GM15510 (cell line): ENCODE results near the gene NEU4.

Experiments used
- POLR2A ChIP-seq: IDR thresholded peaks from 3 replicates; pipeline ENCODE4 v1.6.1; 2011; ENCODE audit warnings: borderline replicate concordance; ENCODE audit not compliant: insufficient read length; ENCODE audit errors: extremely low read depth

NEU4 gene

DNA sequence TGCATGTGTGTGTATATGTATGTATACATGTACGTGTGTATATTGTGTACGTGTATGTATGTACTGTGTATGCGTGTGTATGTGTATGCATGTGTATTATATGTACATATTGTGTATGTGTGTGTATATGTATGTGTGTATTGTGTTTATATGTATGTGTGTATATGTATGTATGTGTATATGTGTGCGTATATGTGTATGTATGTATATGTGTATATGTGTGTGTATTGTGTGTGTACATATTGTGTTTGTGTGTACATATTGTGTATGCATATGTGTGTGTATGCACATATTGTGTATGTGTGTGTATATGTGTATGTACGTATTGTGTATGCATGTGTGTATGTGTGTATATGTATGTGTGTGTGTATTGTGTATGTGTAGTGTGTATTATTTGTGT, 15.6 kb upstream of the NEU4 start:
- no peak for TF ChIP-seq POLR2A

- TF ChIP-seq POLR2A: no peak
Observed at GRCh38 chr2:241794250-241794823, 14.7 kb upstream of the NEU4 start.

GRCh38 chr2:241795021-241795999, 13.7 kb upstream of the NEU4 start:
- TF ChIP-seq POLR2A: no peak

- no peak for TF ChIP-seq POLR2A
Observed at GRCh38 chr2:241796209-241796608, 12.8 kb upstream of the NEU4 start.

DNA sequence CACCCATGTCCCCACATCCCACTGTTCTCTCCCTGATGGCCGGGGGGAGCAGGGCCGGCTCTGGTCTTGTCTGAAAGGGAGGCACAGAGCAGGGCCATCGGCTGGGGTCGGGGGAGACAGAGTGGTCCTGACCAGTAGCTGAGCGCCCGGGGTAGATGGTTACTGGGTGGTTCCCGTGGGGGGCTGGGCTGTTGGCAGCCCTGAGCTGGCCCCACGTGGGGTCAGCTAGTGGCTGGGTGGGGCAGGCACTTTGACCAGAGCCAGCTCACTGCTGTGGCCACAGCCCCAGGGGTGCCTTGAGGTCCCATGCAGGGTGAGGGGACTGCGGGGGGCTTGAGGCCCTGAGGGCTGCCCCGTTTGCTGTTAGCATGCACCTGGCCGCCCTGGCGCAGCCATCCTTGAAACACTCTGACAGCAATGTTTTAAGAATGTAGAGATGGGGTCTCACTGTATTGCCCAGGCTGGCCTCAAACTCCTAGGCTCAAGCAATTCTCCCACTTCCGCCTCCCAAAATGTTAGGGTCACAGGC, 12.3 kb upstream of the NEU4 start:
- no peak for TF ChIP-seq POLR2A

DNA sequence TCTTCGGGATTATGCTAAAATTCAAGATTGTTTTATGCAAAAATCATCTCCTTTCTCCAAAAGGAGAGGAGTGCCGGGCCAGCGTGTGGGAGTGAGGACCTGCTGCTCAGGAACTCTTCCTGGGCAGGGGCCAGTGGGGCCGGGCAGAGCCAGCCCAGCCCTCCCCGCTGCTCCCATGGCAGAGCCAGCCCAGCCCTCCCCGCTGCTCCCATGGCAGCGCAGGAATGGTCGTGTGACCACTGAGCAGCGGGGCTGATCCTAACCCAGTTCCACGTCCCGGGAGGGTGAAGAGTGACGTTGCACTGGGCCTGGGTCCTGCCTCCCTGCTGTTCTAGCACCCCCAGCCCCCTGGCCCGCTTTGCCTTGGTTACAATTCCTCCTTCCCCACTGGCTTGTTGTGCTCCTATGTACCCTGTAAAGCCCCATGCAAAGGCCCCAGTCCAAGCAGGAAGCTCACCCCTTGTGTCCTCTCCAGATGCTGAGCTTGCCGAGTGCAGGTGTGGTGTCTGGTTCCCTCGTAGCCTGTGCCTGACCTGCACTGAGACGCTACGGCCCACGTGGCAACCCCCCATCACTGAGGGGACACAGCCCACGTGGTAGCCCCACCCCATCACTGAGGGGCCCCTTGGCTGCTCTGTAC, 11.4 kb upstream of the NEU4 start:
- TF ChIP-seq POLR2A: no peak

DNA sequence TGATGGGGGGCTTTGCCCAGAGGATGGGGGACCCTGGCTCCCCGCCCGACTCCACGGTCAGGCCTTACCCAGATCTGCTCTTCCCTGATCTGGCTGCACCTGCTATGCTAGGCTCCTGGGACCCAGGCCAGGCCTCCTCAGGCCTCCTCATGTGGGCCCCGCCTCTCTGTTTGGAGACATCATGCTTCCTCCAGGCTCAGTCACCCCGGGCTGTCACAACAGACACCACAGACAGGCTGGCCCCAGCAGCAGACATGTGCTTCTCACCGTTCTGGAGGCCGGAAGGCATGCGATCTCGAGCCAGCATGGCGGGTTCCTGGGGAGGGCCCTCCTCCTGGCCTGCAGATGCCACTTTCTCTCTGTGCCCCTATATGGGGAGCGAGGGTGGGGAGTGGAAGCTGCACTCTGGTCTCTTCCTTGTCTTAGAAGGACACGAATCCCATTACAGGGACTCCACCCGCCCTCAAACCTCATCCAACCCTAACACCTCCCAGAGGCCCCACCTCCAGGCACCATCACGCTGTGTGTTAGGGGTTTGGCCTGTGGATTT, 10.8 kb upstream of the NEU4 start:
- TF ChIP-seq POLR2A: no peak

DNA sequence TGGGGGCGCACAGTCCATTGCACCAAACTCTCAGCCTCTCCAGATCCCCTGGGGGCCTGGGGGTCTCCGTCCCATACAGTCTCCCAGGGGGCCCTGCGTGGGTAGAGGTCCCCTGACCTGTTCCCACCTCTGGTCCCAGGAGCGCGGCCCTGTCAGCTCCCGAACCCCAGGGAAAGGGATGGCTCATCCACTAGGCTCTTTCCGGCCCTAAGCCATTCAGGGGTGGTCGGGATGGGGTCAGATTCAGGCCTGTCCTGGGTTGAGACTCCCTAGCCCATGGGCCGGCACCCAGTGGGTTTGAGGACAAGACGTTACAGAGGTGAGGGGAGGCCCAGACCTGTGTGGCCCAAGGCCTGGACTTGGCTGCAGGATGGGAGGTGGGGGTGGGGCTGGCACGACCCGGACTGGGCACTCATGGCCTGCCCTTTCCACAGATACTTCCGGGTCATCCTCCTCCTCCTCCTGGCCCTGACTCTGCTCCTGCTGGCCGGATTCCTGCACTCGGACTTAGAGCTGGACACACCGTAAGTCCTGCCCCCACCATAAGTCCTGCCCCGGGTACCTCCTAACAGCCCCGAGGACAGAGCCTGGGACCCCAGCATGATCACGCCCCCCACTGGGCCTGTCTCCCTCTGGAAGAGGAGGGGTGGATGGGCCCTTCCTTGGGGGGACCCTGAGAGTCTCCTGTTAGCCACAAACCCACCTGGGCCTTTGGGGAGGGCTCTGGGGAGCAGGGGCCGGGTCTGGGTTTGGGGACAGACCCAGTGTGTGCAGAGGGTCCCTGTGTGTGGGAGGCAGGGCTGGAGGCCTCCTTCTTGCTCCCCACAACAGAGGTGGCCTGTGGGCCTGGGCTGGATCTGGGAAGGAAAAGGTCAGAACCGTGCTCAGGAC, 10.1 kb upstream of the NEU4 start:
- no peak for TF ChIP-seq POLR2A

- no peak for TF ChIP-seq POLR2A
Observed at GRCh38 chr2:241799522-241800197, 9.3 kb upstream of the NEU4 start.

DNA sequence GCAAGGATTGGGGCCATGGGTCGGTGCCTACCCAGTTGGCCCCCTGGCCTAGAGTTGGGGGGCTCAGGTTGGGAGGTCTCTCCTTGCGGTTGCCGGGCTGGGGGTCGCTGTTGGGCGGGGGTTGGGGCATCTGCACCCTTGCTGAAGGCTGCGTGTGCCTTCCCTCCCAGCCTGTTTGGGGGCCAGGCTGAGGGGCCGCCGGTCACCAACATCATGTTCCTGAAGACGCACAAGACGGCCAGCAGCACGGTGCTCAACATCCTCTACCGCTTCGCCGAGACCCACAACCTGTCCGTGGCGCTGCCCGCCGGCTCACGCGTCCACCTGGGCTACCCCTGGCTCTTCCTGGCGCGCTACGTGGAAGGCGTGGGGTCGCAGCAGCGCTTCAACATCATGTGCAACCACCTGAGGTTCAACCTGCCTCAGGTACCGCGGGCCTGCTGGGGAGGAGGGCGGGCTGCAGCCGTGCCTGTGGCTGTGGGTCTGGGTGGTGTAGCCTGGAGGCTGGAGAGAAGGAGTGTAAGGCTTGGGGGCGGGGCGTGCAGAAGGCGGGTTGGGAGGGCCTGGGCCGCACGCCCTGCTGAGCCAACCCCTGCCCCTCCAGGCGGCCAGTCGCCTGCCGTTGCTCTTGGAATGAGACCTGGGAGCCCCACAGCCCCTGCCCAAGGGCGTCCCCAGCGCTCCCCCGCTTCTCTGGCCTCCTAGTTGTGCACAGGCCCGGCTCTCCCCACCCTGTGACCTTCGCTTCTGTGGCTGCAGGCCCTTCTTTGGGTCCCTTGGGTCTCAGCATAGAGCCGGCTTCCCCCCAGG, 7.2 kb upstream of the NEU4 start:
- no peak for TF ChIP-seq POLR2A

- TF ChIP-seq POLR2A: no peak
Observed at GRCh38 chr2:241802421-241803318, 6.3 kb upstream of the NEU4 start.

DNA sequence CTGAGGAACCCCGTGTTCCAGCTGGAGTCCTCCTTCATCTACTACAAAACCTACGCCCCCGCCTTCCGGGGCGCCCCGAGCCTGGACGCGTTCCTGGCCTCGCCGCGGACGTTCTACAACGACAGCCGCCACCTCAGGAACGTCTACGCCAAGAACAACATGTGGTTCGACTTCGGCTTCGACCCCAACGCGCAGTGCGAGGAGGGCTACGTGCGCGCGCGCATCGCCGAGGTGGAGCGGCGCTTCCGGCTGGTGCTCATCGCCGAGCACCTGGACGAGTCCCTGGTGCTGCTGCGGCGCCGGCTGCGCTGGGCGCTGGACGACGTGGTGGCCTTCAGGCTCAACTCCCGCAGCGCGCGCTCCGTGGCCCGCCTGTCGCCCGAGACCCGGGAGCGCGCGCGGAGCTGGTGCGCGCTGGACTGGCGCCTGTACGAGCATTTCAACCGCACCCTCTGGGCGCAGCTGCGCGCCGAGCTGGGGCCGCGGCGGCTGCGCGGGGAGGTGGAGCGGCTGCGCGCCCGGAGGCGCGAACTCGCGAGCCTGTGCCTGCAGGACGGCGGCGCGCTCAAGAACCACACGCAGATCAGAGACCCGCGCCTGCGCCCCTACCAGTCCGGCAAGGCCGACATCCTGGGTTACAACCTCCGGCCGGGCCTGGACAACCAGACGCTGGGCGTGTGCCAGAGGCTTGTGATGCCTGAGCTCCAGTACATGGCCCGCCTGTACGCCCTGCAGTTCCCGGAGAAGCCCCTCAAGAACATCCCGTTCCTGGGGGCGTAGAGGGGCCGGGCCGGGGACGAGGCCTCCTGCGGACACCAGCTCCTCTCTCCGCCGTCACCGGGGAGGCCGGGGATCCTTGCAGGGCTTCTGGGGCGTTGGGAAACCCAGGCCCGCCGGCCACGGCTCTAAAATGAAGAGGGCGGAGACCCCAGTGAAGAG, 5.3 kb upstream of the NEU4 start:
- TF ChIP-seq POLR2A: peak; percentile 43
